ENCODE results near the gene SLC46A2. TPM values are rescaled to one million over a fixed set of nuclear protein-coding genes. Genes with fewer than 3 reads are reported as not detected.

SLC46A2 gene
- total and polyA plus RNA-seq, 2 donors (not counting 1 experiment from before 2014, with no cell fraction given), result not detected

GRCh38 chr9:112849363-112849922, 41.2 kb downstream of the SLC46A2 start:
- H3K27ac ChIP-seq (ENCODE audit: insufficient read depth, low read length), result no peak overlapping the region
- peaks cover 3% of the 10 kb centered on the region for H3K4me1 ChIP-seq (ENCODE audit: control insufficient read depth, extremely low read depth, insufficient read depth, low read length)
- no peaks in the 10 kb centered on the region for H4K20me1 ChIP-seq (ENCODE audit: control insufficient read depth, extremely low read depth, insufficient read depth, low read length)
- no peak overlapping the region for H3K9ac ChIP-seq (ENCODE audit: insufficient read depth, low read length)
- H3K9me3 ChIP-seq (ENCODE audit: control insufficient read depth, insufficient read depth, low read depth, low read length), result no peaks in the 10 kb centered on the region
- H3K4me3 ChIP-seq (replicated peaks in 1 of 4; ENCODE audit: control extremely low read depth in 1 of 4, insufficient read depth in 1 of 4, low read depth in 3 of 4, low read length in 4 of 4), result no peak overlapping the region
- no peaks in the 10 kb centered on the region for H3K27me3 ChIP-seq (ENCODE audit: control insufficient read depth, insufficient read depth, low read length)
- H3K36me3 ChIP-seq (ENCODE audit: control insufficient read depth, insufficient read depth, low read length), result no peaks in the 10 kb centered on the region
- no peak for TF ChIP-seq EZH2 (IDR thresholded peaks at IDR 0.05; ENCODE audit: low read length, missing control alignments)
- no peak for TF ChIP-seq CTCF (conservative IDR thresholded peaks at IDR 0.05 in 1 of 2, IDR thresholded peaks at IDR 0.05 in 1 of 2; ENCODE audit: low read depth in 1 of 2, low read length in 2 of 2)
- no peaks in the 10 kb centered on the region for H3K79me2 ChIP-seq (ENCODE audit: control insufficient read depth, insufficient read depth, low read length)
- H3K4me2 ChIP-seq (ENCODE audit: extremely low read depth, insufficient read depth, low read length), result no peak overlapping the region
- H2AFZ ChIP-seq (ENCODE audit: low read length), result no peak overlapping the region
- no peak for DNase-seq (ENCODE audit: low read depth in 2 of 2)

GRCh38 chr9:112848316-112849151, 42.1 kb downstream of the SLC46A2 start:
- H3K4me1 ChIP-seq (ENCODE audit: control insufficient read depth, extremely low read depth, insufficient read depth, low read length), result peaks cover 3% of the 10 kb centered on the region
- H3K27ac ChIP-seq (ENCODE audit: insufficient read depth, low read length), result no peak overlapping the region

More at GRCh38 chr9:112848316-112849151, 42.1 kb downstream of the SLC46A2 start:
- Histone ChIP-seq H3K4me3 (replicated peaks in 1 of 4; ENCODE audit: control extremely low read depth in 1 of 4, insufficient read depth in 1 of 4, low read depth in 3 of 4, low read length in 4 of 4) (no peak overlapping the region), H4K20me1 (ENCODE audit: control insufficient read depth, extremely low read depth, insufficient read depth, low read length) (no peaks in the 10 kb centered on the region), H3K79me2 (ENCODE audit: control insufficient read depth, insufficient read depth, low read length) (no peaks in the 10 kb centered on the region), H3K4me2 (ENCODE audit: extremely low read depth, insufficient read depth, low read length) (no peak overlapping the region), H2AFZ (ENCODE audit: low read length) (no peak overlapping the region), H3K27me3 (ENCODE audit: control insufficient read depth, insufficient read depth, low read length) (no peaks in the 10 kb centered on the region), H3K9ac (ENCODE audit: insufficient read depth, low read length) (no peak overlapping the region), H3K9me3 (ENCODE audit: control insufficient read depth, insufficient read depth, low read depth, low read length) (no peaks in the 10 kb centered on the region), H3K36me3 (ENCODE audit: control insufficient read depth, insufficient read depth, low read length) (no peaks in the 10 kb centered on the region)
- DNase-seq (ENCODE audit: low read depth in 2 of 2), result peak in 1 of 2 donors; percentile 37
- TF ChIP-seq CTCF (conservative IDR thresholded peaks at IDR 0.05 in 1 of 2, IDR thresholded peaks at IDR 0.05 in 1 of 2; ENCODE audit: low read depth in 1 of 2, low read length in 2 of 2) (no peak), EZH2 (IDR thresholded peaks at IDR 0.05; ENCODE audit: low read length, missing control alignments) (no peak)
